GM12892 (cell line): ENCODE data around the gene ECT2L.

ENCODE experiments used
- DNase-seq: peaks from one replicate; pipeline ENCODE4 v3.0.0; 2011; ENCODE audit not compliant: insufficient read length
- FAIRE-seq: peaks from 2 replicates; lab custom pipeline; 2011; peaks lifted over from hg19 to GRCh38; lab: Jason Lieb, UNC
- POLR2A ChIP-seq: IDR thresholded peaks from 2 replicates; pipeline ENCODE4 v1.6.1; 2011; ENCODE audit warnings: low read depth, low read length, control low read depth
- POLR2AphosphoS5 ChIP-seq: IDR thresholded peaks from 2 replicates; pipeline ENCODE4 v1.6.1; 2011; ENCODE audit warnings: low read depth, low read length, control low read depth
- TAF1 ChIP-seq: IDR thresholded peaks from 2 replicates; pipeline ENCODE4 v1.6.1; 2011; ENCODE audit warnings: low read depth, mild to moderate bottlenecking, control low read depth, low read length, borderline replicate concordance

ECT2L gene

GRCh38 chr6:138837246-138837645 is 41.4 kb downstream of the ECT2L start:
- TF ChIP-seq TAF1: no peak
- TF ChIP-seq POLR2A: no peak
- TF ChIP-seq POLR2AphosphoS5: no peak
- DNase-seq (no peak), FAIRE-seq (no peak)

DNA sequence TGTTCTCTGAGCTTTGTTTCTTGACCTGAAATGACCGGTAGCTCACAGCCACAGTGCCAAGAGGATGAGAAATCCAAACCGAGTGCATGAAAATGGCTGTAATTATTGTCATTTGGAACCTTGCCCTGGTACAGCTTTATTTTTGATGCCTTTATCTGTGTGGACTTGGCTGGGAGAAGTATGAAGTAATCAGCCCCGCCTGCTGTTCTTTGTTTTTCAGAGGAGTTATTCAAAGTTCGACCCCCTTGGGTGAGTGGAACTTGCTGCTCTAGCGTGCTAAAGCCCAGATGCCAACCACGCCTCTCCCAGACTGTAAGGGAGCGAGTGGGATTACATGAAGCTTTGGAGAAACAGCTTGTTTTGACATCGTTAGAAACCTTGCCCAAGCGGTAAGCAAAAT is 48.3 kb downstream of the ECT2L start:
- no peak for FAIRE-seq
- DNase-seq: no peak
- no peak for TF ChIP-seq TAF1
- no peak for TF ChIP-seq POLR2AphosphoS5
- no peak for TF ChIP-seq POLR2A

DNA sequence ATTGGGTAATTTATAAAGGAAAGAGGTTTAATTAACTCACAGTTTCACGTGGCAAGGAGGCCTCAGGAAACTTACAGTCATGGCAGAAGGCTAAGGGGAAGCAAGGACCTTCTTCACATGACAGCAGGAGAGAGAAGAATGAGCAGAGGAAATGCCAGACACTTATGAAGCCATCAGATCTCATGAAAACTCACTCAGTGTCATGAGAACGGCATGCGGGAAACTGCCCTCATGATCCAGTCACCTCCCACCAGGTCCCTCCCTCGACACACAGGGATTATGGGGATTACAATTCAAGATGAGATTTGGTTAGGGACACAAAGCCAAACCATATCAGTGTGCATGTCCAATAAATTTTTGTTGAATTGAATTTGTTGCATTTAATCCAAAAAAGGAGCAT is 52.0 kb downstream of the ECT2L start:
- no peak for FAIRE-seq
- TF ChIP-seq POLR2A (no peak), TAF1 (no peak), POLR2AphosphoS5 (no peak)
- no peak for DNase-seq

GRCh38 chr6:138848461-138848860 is 52.6 kb downstream of the ECT2L start:
- DNase-seq: no peak
- no peak for FAIRE-seq
- TF ChIP-seq POLR2A (no peak), TAF1 (no peak), POLR2AphosphoS5 (no peak)

- TF ChIP-seq POLR2A (no peak), POLR2AphosphoS5 (no peak), TAF1 (no peak)
- FAIRE-seq (no peak), DNase-seq (no peak)
These were observed 53.9 kb downstream of the ECT2L start for GRCh38 chr6:138849791-138850190.

DNA sequence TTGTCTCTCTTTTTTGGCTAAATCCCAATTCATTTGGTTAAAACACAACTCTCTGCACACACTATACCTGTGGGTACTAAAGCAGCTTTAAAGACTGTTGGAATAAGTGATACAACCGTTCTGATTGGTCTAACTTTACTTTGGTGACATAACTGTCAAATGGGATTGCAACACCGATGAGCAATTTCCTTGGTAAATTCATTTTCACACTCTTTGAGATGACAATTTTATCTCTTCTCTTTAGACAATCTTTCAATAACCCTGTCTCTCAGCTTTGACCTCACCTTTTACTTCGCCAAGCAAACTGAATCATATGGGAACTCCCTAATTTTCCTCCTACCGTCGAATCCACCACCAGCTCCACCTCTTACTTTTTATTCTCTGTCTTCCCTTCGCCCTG is 60.8 kb downstream of the ECT2L start:
- TF ChIP-seq POLR2A (no peak), TAF1 (no peak), POLR2AphosphoS5 (no peak)
- FAIRE-seq (no peak), DNase-seq (no peak)

- TF ChIP-seq POLR2AphosphoS5 (no peak), POLR2A (no peak), TAF1 (no peak)
- DNase-seq (no peak), FAIRE-seq (no peak)
These were observed 61.9 kb downstream of the ECT2L start for GRCh38 chr6:138857775-138858174.

DNA sequence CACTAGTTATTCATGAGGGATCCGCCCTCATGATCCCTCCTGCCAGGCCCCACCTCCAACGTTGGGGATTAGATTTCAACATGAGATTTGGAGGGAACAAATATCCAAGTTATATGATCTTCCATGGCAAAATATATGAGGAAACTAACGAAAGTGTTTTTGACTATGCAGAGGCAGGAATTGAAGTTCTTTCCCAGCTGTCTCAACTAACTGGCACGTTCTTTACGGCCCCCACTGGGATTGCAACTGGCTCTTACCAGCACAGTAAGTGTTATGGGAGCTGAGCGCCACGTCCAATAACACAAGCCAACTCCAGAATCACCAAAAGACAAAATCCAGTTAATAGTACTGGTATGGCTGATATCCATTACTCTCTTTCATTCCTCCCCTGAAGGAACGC is 66.6 kb downstream of the ECT2L start:
- TF ChIP-seq POLR2A (no peak), TAF1 (no peak), POLR2AphosphoS5 (no peak)
- FAIRE-seq: no peak

GRCh38 chr6:138863321-138863720 is 67.4 kb downstream of the ECT2L start:
- no peak for FAIRE-seq
- DNase-seq: no peak
- no peak for TF ChIP-seq POLR2A
- TF ChIP-seq TAF1: no peak
- TF ChIP-seq POLR2AphosphoS5: no peak

More for the DNA sequence above, 66.6 kb downstream of the ECT2L start:
- DNase-seq: no peak

- TF ChIP-seq POLR2AphosphoS5: no peak
- TF ChIP-seq POLR2A: no peak
- TF ChIP-seq TAF1: no peak
- DNase-seq: no peak
- FAIRE-seq: no peak
These were observed 68.5 kb downstream of the ECT2L start for GRCh38 chr6:138864343-138864890.

DNA sequence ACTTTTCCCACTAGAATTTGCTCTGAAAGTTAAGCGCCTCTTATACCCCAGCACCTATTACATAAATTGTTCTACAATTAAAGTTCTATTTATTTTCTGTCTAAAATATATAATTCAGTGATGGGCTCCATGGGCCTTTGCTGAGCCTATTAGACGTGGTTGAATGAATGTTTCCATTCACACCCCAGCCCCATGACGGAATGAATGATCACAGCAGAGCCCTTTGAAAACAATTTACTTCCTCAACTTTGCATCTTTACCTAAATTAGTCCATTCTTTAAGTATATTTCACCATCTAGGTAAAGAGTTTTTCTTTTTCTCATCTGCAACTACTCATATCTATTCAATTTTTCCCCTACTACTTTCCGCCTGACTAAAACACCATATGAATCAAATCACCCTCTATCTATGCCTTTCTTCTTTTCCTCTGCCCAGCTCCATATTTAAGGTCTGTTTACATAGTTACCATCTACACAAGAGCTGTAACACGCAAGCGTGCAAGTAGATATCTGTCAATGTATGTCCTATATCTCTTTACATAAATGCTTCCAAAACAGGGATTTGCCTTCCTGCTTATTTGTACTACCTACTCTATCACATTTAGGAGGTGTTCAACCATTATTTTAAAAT is 69.7 kb downstream of the ECT2L start:
- no peak for TF ChIP-seq POLR2AphosphoS5
- TF ChIP-seq TAF1: no peak
- no peak for TF ChIP-seq POLR2A
- no peak for DNase-seq
- no peak for FAIRE-seq

- DNase-seq: no peak
- TF ChIP-seq TAF1 (no peak), POLR2A (no peak), POLR2AphosphoS5 (no peak)
- no peak for FAIRE-seq
These were observed 72.3 kb downstream of the ECT2L start for GRCh38 chr6:138868181-138868580.

- FAIRE-seq: no peak
- DNase-seq: no peak
- TF ChIP-seq POLR2A (no peak), TAF1 (no peak), POLR2AphosphoS5 (no peak)
These were observed 73.5 kb downstream of the ECT2L start for GRCh38 chr6:138869398-138869797.
